ENCODE measurements around the gene EPB41L1. TPM values are rescaled to one million over a fixed set of nuclear protein-coding genes. Genes with fewer than 3 reads are reported as not detected.

The EPB41L1 gene
- total and polyA plus RNA-seq, 4 experiments from 2014 or later: 0.17 to 0.30 TPM; not detected in 2

DNA sequence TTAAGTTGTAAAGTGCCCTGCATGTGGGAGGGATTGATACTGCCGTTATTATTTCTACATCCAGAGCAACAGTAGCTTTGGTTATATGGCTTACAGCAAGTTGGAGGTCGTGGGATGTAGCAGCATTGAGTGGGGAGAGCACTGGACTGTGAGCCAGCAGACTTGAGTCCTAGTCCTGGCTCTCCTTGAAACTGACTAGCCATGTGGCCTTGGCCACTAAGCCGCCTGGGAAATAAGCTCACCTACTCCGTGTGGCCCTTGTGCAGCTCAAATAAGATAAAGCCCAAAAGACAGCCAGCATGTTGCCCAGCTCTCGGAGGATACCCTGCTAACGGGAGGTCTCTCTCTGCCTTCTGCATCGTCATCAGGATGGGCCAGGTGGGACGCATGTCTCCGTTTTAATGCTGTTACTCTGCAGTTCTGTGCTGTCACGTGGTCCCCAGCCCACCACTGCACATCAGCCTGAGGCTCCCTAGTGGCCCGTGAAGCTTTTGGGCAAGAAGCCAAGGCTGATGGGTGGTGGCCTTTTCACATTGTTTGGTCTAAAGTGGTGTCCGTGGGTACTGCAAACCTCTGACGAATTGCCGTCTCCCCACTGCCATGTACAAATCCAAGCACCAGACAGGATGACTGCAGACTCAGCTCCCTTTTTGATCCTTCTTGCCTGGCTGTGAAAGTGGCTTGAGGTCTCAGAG, 7.9 kb downstream of the EPB41L1 start:
- no peaks in the 10 kb centered on the region for H3K27me3 ChIP-seq (ENCODE audit: insufficient read depth, low read length)

DNA sequence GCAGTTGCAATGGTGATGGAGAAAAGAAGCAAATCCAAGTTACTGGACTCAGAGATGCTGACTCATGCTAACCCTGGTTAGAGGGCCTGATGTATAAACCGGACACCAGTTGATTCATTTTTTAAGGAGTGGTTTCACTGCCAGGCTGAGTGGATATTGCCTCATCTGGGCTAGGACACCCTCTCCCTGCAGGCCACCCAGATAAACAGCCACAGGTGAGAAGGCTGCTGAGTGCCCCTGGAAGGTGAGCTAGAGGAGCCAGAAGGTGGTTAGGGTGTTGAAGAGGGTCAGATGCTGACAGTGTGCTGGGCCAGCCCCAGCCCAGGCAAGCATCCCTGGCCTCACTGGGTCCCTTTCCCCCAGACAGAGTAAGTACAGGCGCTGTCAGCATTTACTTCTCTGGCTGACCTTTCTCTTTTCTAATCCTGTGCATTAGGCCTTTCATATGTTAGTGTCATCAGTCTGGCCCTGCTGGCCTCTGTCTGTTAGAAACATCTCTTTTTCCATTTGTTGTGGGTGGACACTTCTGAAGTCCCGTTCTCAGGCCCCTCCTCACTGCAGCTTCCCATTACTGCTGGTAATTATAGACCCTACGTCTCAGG, 13.5 kb downstream of the EPB41L1 start:
- Histone ChIP-seq H3K27me3 (ENCODE audit: insufficient read depth, low read length) (no peaks in the 10 kb centered on the region), H3K4me1 (ENCODE audit: insufficient read depth, low read length) (no peaks in the 10 kb centered on the region), H3K36me3 (ENCODE audit: insufficient read depth, low read length) (no peaks in the 10 kb centered on the region), H3K4me3 (ENCODE audit: low read length in 2 of 2) (no peak overlapping the region), H3K9me3 (ENCODE audit: control insufficient read depth in 1 of 2, low read length in 2 of 2) (no peaks in the 10 kb centered on the region), H3K27ac (ENCODE audit: low read depth, low read length) (no peak overlapping the region)
- Mint-ChIP-seq H3K27ac (no peak overlapping the region), H3K27me3 (peaks cover 5 to 8% of the 10 kb centered on the region in 2 donors), H3K36me3 (no peaks in the 10 kb centered on the region), H3K9me3 (no peaks in the 10 kb centered on the region), H3K4me1 (peaks cover 0 to 2% (median 0%) of the 10 kb centered on the region in 4 donors), H3K4me3 (no peak overlapping the region)
- intact Hi-C loops (cut with micrococcal nuclease): no loop called here
- DNase-seq: no peak
- CTCF ChIA-PET (ENCODE audit: partially characterized antibody): interaction anchor here (2.1 kb wide), 1 partner anchor 12 kb away, joined by 6 read pairs; no protein-coding TSS in a partner anchor
- POLR2A ChIA-PET (ENCODE audit: partially characterized antibody): no interaction called here

More for the DNA sequence above, 7.9 kb downstream of the EPB41L1 start:
- ChIA-PET CTCF (ENCODE audit: partially characterized antibody) (no interaction called here), POLR2A (ENCODE audit: partially characterized antibody) (interaction anchor here (0.6 kb wide), 1 partner anchor 157 kb away, joined by 3 read pairs; no protein-coding TSS in a partner anchor)
- no peak overlapping the region for H3K27ac ChIP-seq (ENCODE audit: low read depth, low read length)
- H3K9me3 Mint-ChIP-seq: no peaks in the 10 kb centered on the region
- H3K4me1 ChIP-seq (ENCODE audit: insufficient read depth, low read length): no peaks in the 10 kb centered on the region
- H3K4me3 ChIP-seq (ENCODE audit: low read length in 2 of 2): no peak overlapping the region
- H3K27ac Mint-ChIP-seq: no peak overlapping the region
- H3K36me3 ChIP-seq (ENCODE audit: insufficient read depth, low read length): no peaks in the 10 kb centered on the region
- peaks cover 0 to 2% (median 0%) of the 10 kb centered on the region in 4 donors for H3K4me1 Mint-ChIP-seq
- no peak for DNase-seq
- no peak overlapping the region for H3K4me3 Mint-ChIP-seq
- peaks cover 8 to 10% of the 10 kb centered on the region in 2 donors for H3K27me3 Mint-ChIP-seq
- no peaks in the 10 kb centered on the region for H3K36me3 Mint-ChIP-seq
- no peaks in the 10 kb centered on the region for H3K9me3 ChIP-seq (ENCODE audit: control insufficient read depth in 1 of 2, low read length in 2 of 2)
- intact Hi-C loops (cut with micrococcal nuclease): no loop called here

GRCh38 chr20:36170542-36171215, 16.1 kb downstream of the EPB41L1 start:
- H3K27ac ChIP-seq (ENCODE audit: low read depth, low read length): no peak overlapping the region
- H3K36me3 Mint-ChIP-seq: no peaks in the 10 kb centered on the region
- H3K27me3 ChIP-seq (ENCODE audit: insufficient read depth, low read length): no peaks in the 10 kb centered on the region
- no peak overlapping the region for H3K4me3 Mint-ChIP-seq
- no peak overlapping the region for H3K27ac Mint-ChIP-seq
- no peak overlapping the region for H3K4me3 ChIP-seq (ENCODE audit: low read length in 2 of 2)
- peaks cover 3 to 5% of the 10 kb centered on the region in 2 donors for H3K27me3 Mint-ChIP-seq
- CTCF ChIA-PET (ENCODE audit: partially characterized antibody): no interaction called here
- no peaks in the 10 kb centered on the region for H3K36me3 ChIP-seq (ENCODE audit: insufficient read depth, low read length)
- H3K9me3 ChIP-seq (ENCODE audit: control insufficient read depth in 1 of 2, low read length in 2 of 2): no peaks in the 10 kb centered on the region
- intact Hi-C loops (cut with micrococcal nuclease): no loop called here
- H3K9me3 Mint-ChIP-seq: no peaks in the 10 kb centered on the region
- no peaks in the 10 kb centered on the region for H3K4me1 ChIP-seq (ENCODE audit: insufficient read depth, low read length)
- DNase-seq: no peak
- POLR2A ChIA-PET (ENCODE audit: partially characterized antibody): no interaction called here
- peaks cover 0 to 8% (median 4%) of the 10 kb centered on the region in 4 donors for H3K4me1 Mint-ChIP-seq

DNA sequence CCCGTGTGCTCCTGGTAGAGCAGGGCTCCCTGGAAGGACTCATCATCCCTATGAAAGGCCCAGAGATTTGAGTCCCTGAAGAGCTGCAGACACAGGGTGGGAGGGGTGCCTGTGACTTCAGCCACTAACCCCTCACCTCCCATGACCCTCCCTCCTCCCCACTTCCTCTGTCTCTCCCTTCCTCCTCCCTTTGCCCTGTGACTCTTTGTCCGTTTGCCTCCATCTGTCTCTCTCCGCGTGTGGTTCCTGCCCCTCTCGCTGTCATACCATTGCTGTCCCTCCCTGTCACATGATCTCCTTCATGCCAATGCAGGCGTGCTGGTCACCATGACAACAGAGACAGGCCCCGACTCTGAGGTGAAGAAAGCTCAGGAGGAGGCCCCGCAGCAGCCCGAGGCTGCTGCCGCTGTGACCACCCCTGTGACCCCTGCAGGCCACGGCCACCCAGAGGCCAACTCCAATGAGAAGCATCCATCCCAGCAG, 19.0 kb downstream of the EPB41L1 start:
- no peaks in the 10 kb centered on the region for H3K36me3 ChIP-seq (ENCODE audit: insufficient read depth, low read length)
- H3K36me3 Mint-ChIP-seq: no peaks in the 10 kb centered on the region
- H3K4me3 Mint-ChIP-seq: no peak overlapping the region
- peaks cover 0 to 8% (median 3%) of the 10 kb centered on the region in 4 donors for H3K4me1 Mint-ChIP-seq
- H3K27ac ChIP-seq (ENCODE audit: low read depth, low read length): no peak overlapping the region
- H3K9me3 Mint-ChIP-seq: no peaks in the 10 kb centered on the region
- no peaks in the 10 kb centered on the region for H3K4me1 ChIP-seq (ENCODE audit: insufficient read depth, low read length)
- H3K27me3 Mint-ChIP-seq: peaks cover 0 to 4% of the 10 kb centered on the region in 2 donors
- POLR2A ChIA-PET (ENCODE audit: partially characterized antibody): no interaction called here
- peak overlapping the region in 2 of 7 donors; percentile 19 to 57 for H3K27ac Mint-ChIP-seq
- intact Hi-C loops (cut with micrococcal nuclease): no loop called here
- no peaks in the 10 kb centered on the region for H3K27me3 ChIP-seq (ENCODE audit: insufficient read depth, low read length)
- peak in 1 of 5 donors; percentile 14 for DNase-seq
- no peaks in the 10 kb centered on the region for H3K9me3 ChIP-seq (ENCODE audit: control insufficient read depth in 1 of 2, low read length in 2 of 2)
- no peak overlapping the region for H3K4me3 ChIP-seq (ENCODE audit: low read length in 2 of 2)
- CTCF ChIA-PET (ENCODE audit: partially characterized antibody): interaction anchor here (1.5 kb wide), 1 partner anchor 181 kb away, joined by 3 read pairs; no protein-coding TSS in a partner anchor

GRCh38 chr20:36175016-36175415, 20.5 kb downstream of the EPB41L1 start:
- H3K4me1 Mint-ChIP-seq: peaks cover 0 to 8% (median 3%) of the 10 kb centered on the region in 4 donors
- Histone ChIP-seq H3K4me3 (ENCODE audit: low read length in 2 of 2) (no peak overlapping the region), H3K4me1 (ENCODE audit: insufficient read depth, low read length) (no peaks in the 10 kb centered on the region), H3K27ac (ENCODE audit: low read depth, low read length) (no peak overlapping the region), H3K9me3 (ENCODE audit: control insufficient read depth in 1 of 2, low read length in 2 of 2) (no peaks in the 10 kb centered on the region), H3K36me3 (ENCODE audit: insufficient read depth, low read length) (no peaks in the 10 kb centered on the region), H3K27me3 (ENCODE audit: insufficient read depth, low read length) (no peaks in the 10 kb centered on the region)
- no peaks in the 10 kb centered on the region for H3K36me3 Mint-ChIP-seq
- ChIA-PET POLR2A (ENCODE audit: partially characterized antibody) (no interaction called here), CTCF (ENCODE audit: partially characterized antibody) (interaction anchor here (0.8 to 1.0 kb wide), 2 partner anchors 19 to 25 kb away, joined by 3 read pairs; no protein-coding TSS in a partner anchor)
- H3K27ac Mint-ChIP-seq: no peak overlapping the region
- no peaks in the 10 kb centered on the region for H3K9me3 Mint-ChIP-seq
- intact Hi-C loops (cut with micrococcal nuclease): no loop called here
- no peak for DNase-seq
- H3K27me3 Mint-ChIP-seq: peaks cover 0 to 4% of the 10 kb centered on the region in 2 donors
- H3K4me3 Mint-ChIP-seq: no peak overlapping the region

- H3K36me3 Mint-ChIP-seq: no peaks in the 10 kb centered on the region
- no peak overlapping the region for H3K4me3 Mint-ChIP-seq
- Histone ChIP-seq H3K4me1 (ENCODE audit: insufficient read depth, low read length) (no peaks in the 10 kb centered on the region), H3K27me3 (ENCODE audit: insufficient read depth, low read length) (no peaks in the 10 kb centered on the region), H3K36me3 (ENCODE audit: insufficient read depth, low read length) (no peaks in the 10 kb centered on the region), H3K27ac (ENCODE audit: low read depth, low read length) (no peak overlapping the region), H3K4me3 (ENCODE audit: low read length in 2 of 2) (no peak overlapping the region), H3K9me3 (ENCODE audit: control insufficient read depth in 1 of 2, low read length in 2 of 2) (no peaks in the 10 kb centered on the region)
- ChIA-PET CTCF (ENCODE audit: partially characterized antibody) (no interaction called here), POLR2A (ENCODE audit: partially characterized antibody) (no interaction called here)
- H3K27ac Mint-ChIP-seq: no peak overlapping the region
- intact Hi-C loops (cut with micrococcal nuclease): no loop called here
- H3K27me3 Mint-ChIP-seq: peaks cover 0 to 4% of the 10 kb centered on the region in 2 donors
- H3K9me3 Mint-ChIP-seq: no peaks in the 10 kb centered on the region
- DNase-seq: no peak
- H3K4me1 Mint-ChIP-seq: peaks cover 0 to 8% (median 3%) of the 10 kb centered on the region in 4 donors
Measured at GRCh38 chr20:36175475-36175995, 21.0 kb downstream of the EPB41L1 start.

DNA sequence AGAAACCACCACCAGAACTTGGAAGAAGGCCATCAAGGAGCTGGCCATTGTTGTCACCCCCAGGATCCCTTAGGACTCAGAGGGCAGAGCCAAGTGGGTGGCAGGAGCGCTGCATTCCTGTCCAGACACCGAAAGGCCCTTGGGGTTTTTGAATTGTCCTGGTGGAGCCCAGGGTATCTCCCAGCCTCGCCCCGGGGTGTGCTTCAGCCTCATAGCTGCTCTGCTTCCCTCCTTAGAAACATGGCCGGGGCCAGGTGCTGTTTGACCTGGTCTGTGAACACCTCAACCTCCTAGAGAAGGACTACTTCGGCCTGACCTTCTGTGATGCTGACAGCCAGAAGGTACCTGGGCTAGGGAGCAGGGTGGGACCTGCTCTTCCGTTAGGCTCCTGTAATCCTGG, 23.2 kb downstream of the EPB41L1 start:
- Histone ChIP-seq H3K27me3 (ENCODE audit: insufficient read depth, low read length) (no peaks in the 10 kb centered on the region), H3K36me3 (ENCODE audit: insufficient read depth, low read length) (no peaks in the 10 kb centered on the region), H3K4me1 (ENCODE audit: insufficient read depth, low read length) (no peaks in the 10 kb centered on the region), H3K27ac (ENCODE audit: low read depth, low read length) (no peak overlapping the region), H3K4me3 (ENCODE audit: low read length in 2 of 2) (no peak overlapping the region), H3K9me3 (ENCODE audit: control insufficient read depth in 1 of 2, low read length in 2 of 2) (no peaks in the 10 kb centered on the region)
- H3K36me3 Mint-ChIP-seq: no peaks in the 10 kb centered on the region
- peaks cover 0 to 4% of the 10 kb centered on the region in 2 donors for H3K27me3 Mint-ChIP-seq
- no peaks in the 10 kb centered on the region for H3K9me3 Mint-ChIP-seq
- H3K4me1 Mint-ChIP-seq: peaks cover 0 to 8% (median 3%) of the 10 kb centered on the region in 4 donors
- H3K4me3 Mint-ChIP-seq: no peak overlapping the region
- H3K27ac Mint-ChIP-seq: no peak overlapping the region
- ChIA-PET CTCF (ENCODE audit: partially characterized antibody) (no interaction called here), POLR2A (ENCODE audit: partially characterized antibody) (no interaction called here)
- intact Hi-C loops (cut with micrococcal nuclease): no loop called here
- no peak for DNase-seq
